Measurements from ENCODE around the gene TMEM14B. TPM values are rescaled to one million over a fixed set of nuclear protein-coding genes. Genes with fewer than 3 reads are reported as not detected.

TMEM14B gene
- total and polyA plus RNA-seq, 9 of the 15 experiments (the other 6 are each of a cell fraction or from before 2014, with no cell fraction given) = 174 to 862 (median 263) TPM

GRCh38 chr6:10721850-10722569, 25.6 kb upstream of the TMEM14B start:
- ATAC-seq (no peak), DNase-seq (ENCODE audit: extremely low read depth in 1 of 4, low spot score in 3 of 4) (no peak), FAIRE-seq (no peak)
- no peaks in the 10 kb centered on the region for H4K20me1 ChIP-seq (replicated peaks; ENCODE audit: control insufficient read depth, insufficient read depth, low read length)
- H2AFZ ChIP-seq (ENCODE audit: low read depth, low read length) = peak overlapping the region; percentile 90
- H3K79me2 ChIP-seq (ENCODE audit: control insufficient read depth, insufficient read depth, low read length) = peaks cover 36% of the 10 kb centered on the region
- CTCF ChIA-PET (ENCODE audit: low intra/inter-chr PET ratio) = no interaction called here
- H3K27ac ChIP-seq (ENCODE audit: extremely low read depth, low read depth, low read length) = peak overlapping the region; percentile 88
- H3K4me2 ChIP-seq (ENCODE audit: insufficient read depth, low read length) = peak overlapping the region; percentile 79
- POLR2A ChIA-PET = interaction anchor here (0.6 to 4.0 kb wide), 15 partner anchors 9 to 1380 kb away, joined by 3 to 48 read pairs (median 4); partner anchors contain the start of genes C6orf52, PAK1IP1 and TMEM14B
- no peaks in the 10 kb centered on the region for H3K27me3 ChIP-seq (ENCODE audit: control insufficient read depth in 2 of 2, insufficient read depth in 2 of 2, low read length in 2 of 2)
- in situ Hi-C loops (cut with MboI) (no loop called here), intact Hi-C loops (cut with micrococcal nuclease) (loop anchor here (1.0 to 2.0 kb wide), 3 partner anchors 25 to 165 kb away; partner anchors contain the start of genes SYCP2L and TMEM14B)
- no TSS peak for BruUV-seq (replicated peaks)
- peak overlapping the region; percentile 85 to 92; a peak in 3 of 4 replicates for H3K9ac ChIP-seq (ENCODE audit: insufficient read depth in 1 of 2, low read depth in 2 of 2, low read length in 2 of 2)
- peak overlapping the region; percentile 64 for H3K4me3 ChIP-seq
- peaks cover 20% of the 10 kb centered on the region; the same call in 2 of the 3 replicates for H3K36me3 ChIP-seq (ENCODE audit: control insufficient read depth, insufficient read depth, low read length)
- peaks cover 39 to 44% of the 10 kb centered on the region in 2 experiments for H3K4me1 ChIP-seq (replicated peaks in 1 of 2; ENCODE audit: control insufficient read depth in 2 of 2, insufficient read depth in 2 of 2, low read length in 2 of 2)
- H3K9me3 ChIP-seq (replicated peaks; ENCODE audit: control insufficient read depth, insufficient read depth, low read depth, low read length) = peaks cover 13% of the 10 kb centered on the region
- H3K9me1 ChIP-seq (ENCODE audit: control insufficient read depth, insufficient read depth, low read length) = no peaks in the 10 kb centered on the region
- WGBS (ENCODE audit: insufficient coverage, low coverage, missing lambda C conversion rate) = 69% methylated on average over 11 of the region's 11 CpGs
- TF ChIP-seq NBN (IDR thresholded peaks at IDR 0.05; ENCODE audit: low read depth) (0 out of 2 replicates have a peak, but pooled peaks have one; percentile 9), MIER1 (IDR thresholded peaks at IDR 0.05; ENCODE audit: low read depth) (0 out of 2 replicates have a peak, but pooled peaks have one; percentile 26), SAFB2 (IDR thresholded peaks at IDR 0.05; ENCODE audit: borderline replicate concordance, low read depth, low read length, severe bottlenecking) (no peak), NFRKB (IDR thresholded peaks at IDR 0.05; ENCODE audit: low read depth) (0 out of 2 replicates have a peak, but pooled peaks have one; percentile 27), ZHX1 (conservative IDR thresholded peaks at IDR 0.05; ENCODE audit: low read length) (no peak), DDX20 (tag; IDR thresholded peaks at IDR 0.05; ENCODE audit: low read depth) (no peak), FOXK1 (CRISPR knock-in tag; IDR thresholded peaks at IDR 0.05; ENCODE audit: borderline replicate concordance) (no peak), ETV1 (tag; conservative IDR thresholded peaks at IDR 0.05; ENCODE audit: low read depth) (no peak), C11orf30 (IDR thresholded peaks at IDR 0.05; ENCODE audit: low read depth) (no peak), HNRNPH1 (optimal IDR thresholded peaks at IDR 0.05; ENCODE audit: low read depth, low read length) (no peak), FOXO4 (CRISPR knock-in tag; IDR thresholded peaks at IDR 0.05) (no peak), BHLHE40 (IDR thresholded peaks at IDR 0.05; ENCODE audit: low read length) (no peak), PRMT5 (CRISPR knock-in tag; IDR thresholded peaks at IDR 0.05) (no peak), ZZZ3 (IDR thresholded peaks at IDR 0.05) (no peak), CREBBP (IDR thresholded peaks at IDR 0.05; ENCODE audit: low read depth, low read length) (no peak), THRA (IDR thresholded peaks at IDR 0.05) (no peak), CREM (IDR thresholded peaks at IDR 0.05; ENCODE audit: low read depth) (no peak)
